A673 (cell line): Measurements from ENCODE around the gene ZSCAN30.

ENCODE experiments used
- EZH2 ChIP-seq: fragments of 200-600 bp; sonication (generic); IDR thresholded peaks from 2 replicates; pipeline ENCODE4 v1.6.1; 2017; ENCODE audit warnings: borderline replicate concordance, low read depth, mild to moderate bottlenecking, mixed read lengths, antibody characterized with exemption, low read length; ENCODE audit not compliant: poor library complexity, severe bottlenecking
- TF ChIP-seq, protein P1 (sequence below): fragments of 300-800, 200-600 bp; sonication (generic); conservative IDR thresholded peaks from 2 replicates; pipeline ENCODE4 v1.5.1; 2017; ENCODE audit warnings: low read depth, mild to moderate bottlenecking, antibody characterized with exemption, low read length, moderate library complexity, mixed read lengths

DNA sequence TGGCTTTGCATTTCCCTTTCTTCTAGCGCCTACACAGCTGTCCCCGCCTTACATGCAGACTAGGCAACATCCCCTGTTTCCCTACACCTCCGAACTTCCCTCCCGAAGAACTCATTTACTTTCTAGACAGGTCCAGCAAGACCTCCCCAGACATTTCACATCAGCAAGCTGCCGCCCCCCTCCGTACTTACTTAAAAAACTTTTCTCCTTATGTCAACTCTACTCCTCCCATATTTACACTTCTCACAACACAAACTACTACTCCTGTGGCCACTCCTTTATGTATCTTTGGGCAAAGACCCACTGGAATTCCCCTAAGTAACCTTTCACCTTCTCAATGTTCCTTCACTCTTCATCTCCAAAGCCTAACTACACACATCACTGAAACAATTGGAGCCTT, 69.6 kb downstream of the ZSCAN30 start:
- TF ChIP-seq, protein P1, sequence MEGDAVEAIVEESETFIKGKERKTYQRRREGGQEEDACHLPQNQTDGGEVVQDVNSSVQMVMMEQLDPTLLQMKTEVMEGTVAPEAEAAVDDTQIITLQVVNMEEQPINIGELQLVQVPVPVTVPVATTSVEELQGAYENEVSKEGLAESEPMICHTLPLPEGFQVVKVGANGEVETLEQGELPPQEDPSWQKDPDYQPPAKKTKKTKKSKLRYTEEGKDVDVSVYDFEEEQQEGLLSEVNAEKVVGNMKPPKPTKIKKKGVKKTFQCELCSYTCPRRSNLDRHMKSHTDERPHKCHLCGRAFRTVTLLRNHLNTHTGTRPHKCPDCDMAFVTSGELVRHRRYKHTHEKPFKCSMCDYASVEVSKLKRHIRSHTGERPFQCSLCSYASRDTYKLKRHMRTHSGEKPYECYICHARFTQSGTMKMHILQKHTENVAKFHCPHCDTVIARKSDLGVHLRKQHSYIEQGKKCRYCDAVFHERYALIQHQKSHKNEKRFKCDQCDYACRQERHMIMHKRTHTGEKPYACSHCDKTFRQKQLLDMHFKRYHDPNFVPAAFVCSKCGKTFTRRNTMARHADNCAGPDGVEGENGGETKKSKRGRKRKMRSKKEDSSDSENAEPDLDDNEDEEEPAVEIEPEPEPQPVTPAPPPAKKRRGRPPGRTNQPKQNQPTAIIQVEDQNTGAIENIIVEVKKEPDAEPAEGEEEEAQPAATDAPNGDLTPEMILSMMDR = no peak
- no peak for TF ChIP-seq EZH2
